DMS53 (cell line): ENCODE results near the gene RAPGEF6.
"Not testable (repeated sequence)": the region's sequence is repeated elsewhere in the genome, so short reads cannot be mapped to it uniquely, and the experiment has no call there.

Source experiments
- DNase-seq: peaks from one replicate; lab custom pipeline; 2025; lab: John Stamatoyannopoulos, UW

Gene RAPGEF6

GRCh38 chr5:131430794-131431193 lies 204.2 kb downstream of the RAPGEF6 start:
- no peak for DNase-seq

DNA sequence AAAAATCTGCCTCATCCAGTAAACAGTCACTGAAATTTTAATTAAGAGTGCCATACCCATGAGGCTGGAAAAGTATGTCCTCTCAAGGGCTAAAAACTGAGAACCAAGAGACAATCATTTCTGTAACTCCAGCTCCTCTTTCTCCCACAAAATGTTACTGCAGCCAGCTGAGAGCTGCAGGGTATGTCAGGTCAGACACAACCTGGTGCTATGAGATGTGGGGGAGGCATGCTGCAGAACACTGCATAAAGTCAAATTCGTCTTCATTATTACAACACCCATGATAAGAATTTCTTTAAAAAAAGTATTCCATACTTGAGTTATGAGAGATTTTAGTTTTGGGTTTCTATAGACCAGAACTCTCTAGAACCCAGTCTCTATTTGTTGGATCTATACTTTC lies 209.0 kb downstream of the RAPGEF6 start:
- no peak for DNase-seq

GRCh38 chr5:131423056-131423455 lies 212.0 kb downstream of the RAPGEF6 start:
- peak; percentile 60 for DNase-seq

GRCh38 chr5:131419877-131420276 lies 215.2 kb downstream of the RAPGEF6 start:
- DNase-seq, result no peak

DNA sequence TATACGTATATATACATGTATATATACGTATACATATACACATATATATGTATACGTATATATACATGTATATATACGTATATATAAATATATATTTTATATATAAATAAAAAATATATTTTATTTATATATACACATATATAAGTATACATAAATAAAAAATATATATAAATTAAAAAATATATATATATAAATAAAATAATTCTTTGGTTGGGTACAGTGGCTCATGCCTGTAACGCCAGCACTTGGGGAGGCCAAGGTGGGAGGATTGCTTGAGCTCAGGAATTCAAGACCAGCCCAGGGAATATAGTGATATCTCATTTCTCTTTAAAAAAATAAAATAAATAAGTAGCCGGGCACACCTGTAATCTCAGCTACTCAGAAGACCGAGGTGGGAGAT lies 216.2 kb downstream of the RAPGEF6 start:
- DNase-seq, result no peak

DNA sequence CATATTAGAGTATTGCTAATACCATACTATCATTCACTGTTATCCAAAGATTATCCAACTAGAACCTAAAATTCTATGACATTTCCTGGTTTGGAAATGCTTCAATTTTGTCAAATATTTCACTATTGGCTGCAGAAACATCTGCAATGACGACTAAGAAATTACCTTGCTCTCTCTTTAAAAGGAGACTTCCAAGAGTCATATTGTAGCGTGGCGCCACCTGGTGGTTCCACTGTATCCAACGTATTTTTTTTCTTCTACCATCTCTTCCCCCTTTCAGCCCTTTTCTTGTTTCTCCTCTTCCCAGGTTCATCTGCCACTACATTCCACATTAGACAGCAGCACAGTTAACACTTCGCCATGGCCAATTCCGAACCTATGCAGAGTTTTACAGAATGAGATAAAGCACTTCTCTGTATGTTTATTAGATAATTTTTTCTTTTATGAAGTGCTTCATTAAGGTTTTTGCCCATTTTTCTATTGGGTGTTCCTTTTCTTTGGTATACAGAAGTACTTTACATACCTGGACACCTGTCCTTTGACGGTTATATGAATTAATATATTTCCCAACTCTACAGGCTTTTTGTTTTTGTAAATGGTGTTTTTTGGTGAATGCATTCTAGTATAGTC lies 217.7 kb downstream of the RAPGEF6 start:
- DNase-seq, result peak; percentile 87

GRCh38 chr5:131416729-131417128 lies 218.3 kb downstream of the RAPGEF6 start:
- no peak for DNase-seq

- no peak for DNase-seq
Observed at GRCh38 chr5:131413605-131414559, 221.1 kb downstream of the RAPGEF6 start.

GRCh38 chr5:131406975-131407638 lies 227.9 kb downstream of the RAPGEF6 start:
- no peak for DNase-seq

- no peak for DNase-seq
Observed at GRCh38 chr5:131406076-131406475, 229.0 kb downstream of the RAPGEF6 start.

- DNase-seq, result no peak
Observed at GRCh38 chr5:131405674-131406073, 229.4 kb downstream of the RAPGEF6 start.

- no peak for DNase-seq
Observed at GRCh38 chr5:131400585-131400984, 234.4 kb downstream of the RAPGEF6 start.

- DNase-seq, result not testable (repeated sequence)
Observed at GRCh38 chr5:131399007-131399406, 236.0 kb downstream of the RAPGEF6 start.

DNA sequence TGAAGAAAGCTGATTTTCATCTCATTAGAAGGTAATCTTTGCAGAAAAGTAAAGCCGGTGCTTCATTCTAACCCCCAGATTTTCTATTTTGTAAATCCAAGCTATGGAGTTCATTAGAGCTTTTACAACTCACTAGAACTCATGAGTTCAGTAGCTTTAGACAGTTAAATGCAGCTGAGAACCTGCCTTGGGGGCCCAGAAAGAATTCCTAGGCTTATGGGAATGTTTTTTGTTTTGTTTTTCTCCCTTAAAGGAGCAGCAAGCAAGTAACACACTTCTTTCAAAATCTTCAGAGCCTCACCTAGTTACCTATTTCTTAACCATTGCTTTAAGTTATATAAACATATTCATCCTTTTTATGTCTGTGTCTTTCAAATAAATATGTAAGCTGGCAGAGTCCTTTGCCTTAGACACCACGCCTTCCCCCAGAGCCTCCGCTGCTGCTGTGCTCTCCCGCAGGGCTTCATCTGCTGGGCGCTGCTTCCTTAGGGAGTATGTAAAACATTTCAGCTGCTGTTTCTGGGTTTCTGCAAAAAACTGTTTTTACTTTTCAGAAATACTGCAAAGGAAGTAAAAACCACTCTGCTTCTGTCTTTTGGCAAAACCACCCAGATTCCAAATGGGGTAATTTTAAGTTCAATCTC lies 238.3 kb downstream of the RAPGEF6 start:
- DNase-seq, result no peak

DNA sequence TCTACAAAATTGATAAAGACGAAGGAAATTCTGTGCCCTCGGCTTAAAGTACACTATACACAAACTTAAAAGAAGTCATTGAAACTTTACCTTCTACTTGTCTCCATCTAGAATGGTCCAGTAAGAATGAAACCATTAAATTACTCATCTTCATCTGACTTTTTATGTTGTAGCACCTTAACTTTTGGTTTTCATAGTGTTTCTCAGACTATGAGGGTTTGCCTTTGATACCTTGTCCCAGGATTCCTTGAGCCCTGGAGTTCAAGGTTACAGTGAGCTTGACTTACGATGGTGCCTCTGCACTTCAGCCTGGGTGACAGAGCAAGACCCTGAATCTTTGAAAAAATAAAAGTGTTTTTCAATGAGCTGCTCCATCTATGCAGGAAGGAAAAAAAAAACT lies 239.0 kb downstream of the RAPGEF6 start:
- DNase-seq, result no peak

- peak; percentile 37 for DNase-seq
Observed at GRCh38 chr5:131394128-131394527, 240.9 kb downstream of the RAPGEF6 start.

DNA sequence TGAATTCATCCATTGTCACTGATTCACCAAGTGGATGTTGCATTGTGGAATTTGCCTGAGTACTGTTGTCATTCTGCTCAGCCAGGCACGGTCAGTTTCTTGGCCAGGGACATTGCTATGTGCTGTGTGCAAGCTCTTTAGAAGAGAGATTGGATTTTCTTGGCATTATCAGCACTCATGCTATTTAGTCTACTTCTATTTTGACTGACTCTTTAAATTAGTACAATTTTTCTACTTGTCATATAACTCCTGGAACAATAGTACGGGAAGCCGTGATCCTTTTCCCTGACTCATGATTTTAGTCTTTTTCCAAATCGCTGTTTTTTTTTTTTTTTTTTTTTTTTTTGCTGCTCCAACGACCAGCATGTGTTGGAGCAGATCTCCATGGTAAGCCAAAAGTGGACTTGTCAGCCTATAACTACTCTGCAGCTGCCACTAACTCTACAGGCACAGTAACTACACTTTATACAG lies 241.5 kb downstream of the RAPGEF6 start:
- DNase-seq, result no peak

- DNase-seq, result no peak
Observed at GRCh38 chr5:131392466-131393095, 242.4 kb downstream of the RAPGEF6 start.

DNA sequence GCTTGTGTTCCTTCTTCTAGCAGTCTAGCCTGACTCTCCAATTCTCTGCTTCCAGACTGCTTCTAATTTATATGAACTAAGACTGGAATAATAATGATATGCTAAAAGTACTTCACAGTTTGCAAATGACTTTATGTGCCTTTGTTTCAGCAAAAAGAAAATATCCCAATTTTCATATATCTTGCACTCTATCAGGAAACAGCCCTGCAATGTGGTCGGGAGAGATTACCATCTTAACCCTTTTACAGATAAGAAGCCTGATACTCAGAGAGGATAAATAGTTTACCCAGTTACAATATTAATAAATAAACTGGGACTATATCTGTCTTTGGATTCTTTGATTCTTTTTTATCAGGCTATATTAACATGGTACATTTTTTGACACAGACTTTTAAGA lies 245.2 kb downstream of the RAPGEF6 start:
- DNase-seq, result no peak

GRCh38 chr5:131389096-131389868 lies 245.7 kb downstream of the RAPGEF6 start:
- no peak for DNase-seq

DNA sequence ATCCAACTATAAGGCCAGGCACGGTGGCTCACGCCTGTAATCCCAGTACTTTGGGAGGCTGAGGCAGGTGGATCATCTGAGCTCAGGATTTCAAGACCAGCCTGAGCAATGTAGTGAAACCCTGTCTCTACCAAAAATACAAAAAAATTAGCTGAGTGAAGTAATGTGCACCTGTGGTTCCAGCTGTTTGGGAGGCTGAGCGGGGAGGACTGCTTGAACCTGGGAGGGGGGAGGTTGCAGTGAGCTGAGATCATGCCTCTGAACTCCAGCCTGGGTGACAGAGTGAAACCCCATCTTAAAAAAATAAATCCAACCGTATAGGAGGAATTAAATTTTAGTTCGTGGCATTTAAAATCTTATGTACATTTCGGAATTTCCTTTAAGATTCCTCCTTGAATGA lies 247.8 kb downstream of the RAPGEF6 start:
- peak; percentile 54 for DNase-seq
